ENCODE results near the gene C4orf50.
"Not testable (repeated sequence)": the region's sequence is repeated elsewhere in the genome, so short reads cannot be mapped to it uniquely, and the experiment has no call there.

C4orf50 gene

GRCh38 chr4:6012200-6012599 is 6.0 kb downstream of the C4orf50 start:
- DNase-seq, result no peak

GRCh38 chr4:6011686-6012085 is 6.5 kb downstream of the C4orf50 start:
- no peak for DNase-seq

GRCh38 chr4:6011271-6011671 is 7.0 kb downstream of the C4orf50 start:
- no peak for DNase-seq

- no peak for DNase-seq
Measured at GRCh38 chr4:6010789-6011188, 7.4 kb downstream of the C4orf50 start.

- no peak for DNase-seq
Measured at GRCh38 chr4:6009452-6009851, 8.8 kb downstream of the C4orf50 start.

GRCh38 chr4:6008766-6009385 is 9.4 kb downstream of the C4orf50 start:
- no peak for DNase-seq

GRCh38 chr4:6008092-6008551 is 10.1 kb downstream of the C4orf50 start:
- DNase-seq, result no peak

- no peak for DNase-seq
Measured at GRCh38 chr4:6005175-6005574, 13.1 kb downstream of the C4orf50 start.

GRCh38 chr4:6003485-6003884 is 14.7 kb downstream of the C4orf50 start:
- DNase-seq, result not testable (repeated sequence)

GRCh38 chr4:6002926-6003325 is 15.3 kb downstream of the C4orf50 start:
- DNase-seq, result no peak

- no peak for DNase-seq
Measured at GRCh38 chr4:6002492-6002833, 15.8 kb downstream of the C4orf50 start.

- no peak for DNase-seq
Measured at GRCh38 chr4:6001680-6002491, 16.3 kb downstream of the C4orf50 start.

- no peak for DNase-seq
Measured at GRCh38 chr4:5999830-6000365, 18.3 kb downstream of the C4orf50 start.

- no peak for DNase-seq
Measured at GRCh38 chr4:5999356-5999755, 18.9 kb downstream of the C4orf50 start.

- DNase-seq, result peak; percentile 66
Measured at GRCh38 chr4:5998333-5998936, 19.8 kb downstream of the C4orf50 start.

- DNase-seq, result no peak
Measured at GRCh38 chr4:5996641-5997040, 21.6 kb downstream of the C4orf50 start.

- DNase-seq, result no peak
Measured at GRCh38 chr4:5995901-5996623, 22.2 kb downstream of the C4orf50 start.

- DNase-seq, result no peak
Measured at GRCh38 chr4:5993876-5994811, 24.1 kb downstream of the C4orf50 start.

GRCh38 chr4:5993346-5993745 is 24.9 kb downstream of the C4orf50 start:
- not testable (repeated sequence) for DNase-seq

GRCh38 chr4:5992828-5993321 is 25.4 kb downstream of the C4orf50 start:
- DNase-seq, result no peak

- no peak for DNase-seq
Measured at GRCh38 chr4:5992171-5992827, 25.9 kb downstream of the C4orf50 start.
